HL-60/S4 treated with phorbol 12-myristate 13-acetate at 8.2 ng/mL for 4 days and 3 days (cell line): ENCODE measurements around the gene PORCN.
"Not testable (repeated sequence)": the region's sequence is repeated elsewhere in the genome, so short reads cannot be mapped to it uniquely, and the experiment has no call there.

Experiments used
- in situ Hi-C: fragments of 300-500 bp; cut with MboI; formaldehyde crosslinking; loops from 2 replicates; pipeline ENCODE4 v1.15.0; 2022; ENCODE audit warnings: low sequenced_read_pairs

The PORCN gene

GRCh38 chrX:48539345-48540027, 30.7 kb downstream of the PORCN start, which contains the start of gene TBC1D25:
TSS of gene TBC1D25 (plus strand) at chrX:48539714. CDS start at chrX:48539798, 84 bp downstream.
- in situ Hi-C loops = no loop called here

- in situ Hi-C loops = no loop called here
Observed at GRCh38 chrX:48540028-48540375, 31.2 kb downstream of the PORCN start.

- in situ Hi-C loops = no loop called here
Observed at GRCh38 chrX:48540480-48540879, 31.7 kb downstream of the PORCN start.

DNA sequence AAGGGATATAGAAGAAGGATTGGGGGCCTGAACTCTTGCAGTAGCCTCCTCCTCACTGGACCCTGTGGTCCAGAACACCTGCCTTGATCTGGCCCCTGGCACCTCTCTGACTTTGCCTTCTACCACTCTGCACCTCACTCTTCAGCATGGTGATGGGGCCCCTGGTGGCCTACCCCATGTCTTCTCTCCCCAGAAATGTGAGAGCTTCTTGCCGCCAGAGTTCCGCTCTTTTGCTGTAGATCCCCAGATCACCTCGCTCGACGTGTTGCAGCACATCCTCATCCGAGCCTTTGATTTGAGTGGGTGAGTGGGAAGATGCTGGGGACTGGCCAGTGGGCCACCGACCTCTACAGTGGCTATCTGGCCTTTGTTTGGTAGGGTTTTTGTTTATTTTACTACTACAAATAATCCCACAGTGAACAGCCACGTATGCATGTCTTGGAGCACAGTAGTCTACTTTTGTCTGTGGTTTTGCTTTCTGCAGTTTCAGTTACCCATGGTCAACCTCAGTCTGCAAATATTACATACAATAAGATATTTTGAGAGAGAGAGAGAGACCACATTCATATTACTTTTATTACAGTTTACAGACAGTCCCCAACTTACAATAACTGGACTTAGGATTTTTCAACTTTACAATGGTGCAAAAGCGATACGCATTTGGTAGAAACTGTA, 32.5 kb downstream of the PORCN start:
- in situ Hi-C loops = no loop called here

DNA sequence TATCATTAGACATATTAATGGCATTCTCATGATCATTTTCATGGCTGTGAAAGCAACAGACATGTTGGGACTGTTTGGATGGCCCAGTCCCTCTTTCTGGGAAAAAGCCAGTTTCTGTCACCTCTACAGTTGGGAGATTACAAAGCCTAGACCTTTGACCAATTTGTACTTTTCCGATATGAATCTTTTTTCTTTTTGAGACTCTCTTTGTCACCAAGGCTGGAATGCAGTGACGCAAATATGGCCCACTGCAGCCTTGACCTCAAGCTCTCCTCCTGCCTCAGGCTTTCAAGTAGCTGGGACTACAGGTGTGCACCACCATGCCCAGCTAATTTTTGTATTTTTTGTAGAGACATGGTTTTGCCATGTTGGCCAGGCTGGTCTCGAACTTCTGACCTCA, 40.1 kb downstream of the PORCN start:
- in situ Hi-C loops = no loop called here

- in situ Hi-C loops = not testable (repeated sequence)
Observed at GRCh38 chrX:48555731-48556325, 47.0 kb downstream of the PORCN start.

DNA sequence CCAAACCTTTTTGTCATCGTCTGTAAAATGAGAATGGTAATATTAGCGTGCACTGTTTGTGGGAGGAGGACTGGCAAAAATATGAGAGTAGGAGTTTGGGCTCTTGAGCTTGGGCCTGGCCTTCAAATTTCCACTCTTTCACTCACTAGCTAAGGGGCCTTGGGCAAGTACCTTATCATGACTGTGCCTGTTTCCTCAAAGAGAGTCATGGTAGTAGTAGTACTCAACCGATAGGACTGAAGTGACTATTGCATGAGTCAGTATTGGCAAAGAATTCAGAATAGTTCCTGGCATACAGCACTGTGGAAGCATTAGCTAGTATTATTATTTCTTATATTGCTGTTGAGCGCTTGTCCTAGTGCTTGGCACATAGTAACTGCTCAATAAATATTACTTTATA, 49.5 kb downstream of the PORCN start:
- in situ Hi-C loops = no loop called here

- in situ Hi-C loops = no loop called here
Observed at GRCh38 chrX:48559636-48560035, 50.8 kb downstream of the PORCN start.

DNA sequence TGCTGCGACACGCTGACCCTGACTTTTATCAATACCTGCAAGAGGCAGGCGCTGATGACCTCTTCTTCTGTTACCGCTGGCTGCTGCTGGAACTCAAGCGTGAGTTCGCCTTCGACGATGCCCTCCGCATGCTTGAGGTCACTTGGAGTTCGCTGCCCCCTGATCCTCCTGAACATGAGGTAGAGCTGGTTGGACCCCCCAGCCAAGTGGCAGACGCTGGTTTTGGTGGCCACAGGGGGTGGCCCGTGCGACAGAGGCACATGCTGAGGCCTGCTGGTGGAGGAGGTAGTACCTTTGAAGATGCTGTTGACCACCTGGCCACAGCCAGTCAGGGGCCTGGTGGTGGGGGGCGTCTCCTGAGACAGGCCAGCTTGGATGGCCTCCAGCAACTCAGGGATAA, 51.3 kb downstream of the PORCN start:
- in situ Hi-C loops = no loop called here

DNA sequence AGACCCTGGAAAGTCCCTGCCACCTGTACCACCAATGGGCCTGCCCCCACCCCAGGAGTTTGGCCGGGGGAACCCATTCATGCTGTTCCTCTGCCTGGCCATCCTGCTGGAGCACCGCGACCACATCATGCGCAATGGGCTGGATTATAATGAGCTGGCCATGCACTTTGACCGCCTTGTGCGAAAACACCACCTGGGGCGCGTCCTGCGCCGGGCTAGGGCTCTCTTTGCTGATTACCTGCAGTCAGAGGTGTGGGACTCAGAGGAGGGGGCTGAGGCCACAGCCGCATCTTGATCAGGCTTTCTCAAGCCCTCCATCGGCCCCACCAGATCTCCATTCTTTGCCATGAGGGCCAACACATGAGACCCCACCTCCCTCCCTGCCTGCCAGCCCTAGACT, 51.9 kb downstream of the PORCN start:
- in situ Hi-C loops = no loop called here

- in situ Hi-C loops = no loop called here
Observed at GRCh38 chrX:48569958-48570357, 61.2 kb downstream of the PORCN start.
